Retinal pigment epithelial cell (primary cell): ENCODE data around the gene MICU1.
"Not testable (repeated sequence)": the region's sequence is repeated elsewhere in the genome, so short reads cannot be mapped to it uniquely, and the experiment has no call there.

Experiments
- DNase-seq: peaks from one replicate; pipeline ENCODE4 v3.0.0-alpha.2; 2010; ENCODE audit warnings: low read depth
- H3K4me3 ChIP-seq: 2 replicates; pipeline ENCODE4 v1.5.1; 2011; ENCODE audit warnings: mild to moderate bottlenecking, low read length, control low read depth, moderate library complexity
- CTCF ChIP-seq: conservative IDR thresholded peaks from 2 replicates; pipeline ENCODE4 v1.5.1; 2011; ENCODE audit warnings: low read depth, low read length, control low read depth, inconsistent platforms

Gene MICU1

DNA sequence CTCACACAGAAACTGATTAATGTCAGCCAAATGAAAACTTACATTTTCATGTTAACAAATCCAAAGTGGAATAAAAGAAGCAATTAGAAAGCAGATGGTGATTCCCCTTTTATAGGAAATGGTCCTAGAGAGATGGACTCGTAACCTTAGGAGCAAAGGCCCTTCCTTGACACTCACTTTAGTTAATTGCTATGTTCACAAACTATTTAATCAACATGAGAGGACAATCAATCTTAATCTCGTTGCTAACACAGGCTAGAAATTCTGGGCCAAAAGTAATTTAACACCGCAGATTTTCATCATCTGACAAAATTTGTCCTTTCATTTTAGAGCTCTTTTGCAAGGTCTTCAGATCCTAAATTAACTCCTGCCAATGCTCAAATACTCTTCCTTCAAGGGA lies 207.2 kb downstream of the MICU1 start:
- no peak overlapping the region for H3K4me3 ChIP-seq
- no peak for DNase-seq
- no peak for TF ChIP-seq CTCF

DNA sequence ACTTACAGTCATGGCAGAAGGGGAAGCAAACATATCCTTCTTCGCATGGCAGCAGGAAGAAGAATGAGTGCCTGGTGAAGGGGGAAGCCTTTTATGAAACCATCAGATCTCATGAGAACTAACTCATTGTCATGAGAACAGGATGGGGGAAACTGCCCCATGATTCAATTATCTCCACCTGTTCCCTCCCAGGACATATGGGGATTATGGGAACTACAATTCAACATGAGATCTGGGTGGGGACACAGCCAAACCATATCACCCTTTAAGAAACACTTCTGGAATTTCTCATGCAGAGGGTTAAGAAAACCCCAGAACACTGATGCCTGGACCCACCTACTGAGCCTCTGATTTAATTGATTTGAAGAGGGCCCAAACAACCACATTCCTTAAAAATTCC lies 207.9 kb downstream of the MICU1 start:
- no peak for DNase-seq
- H3K4me3 ChIP-seq = no peak overlapping the region
- TF ChIP-seq CTCF = no peak

DNA sequence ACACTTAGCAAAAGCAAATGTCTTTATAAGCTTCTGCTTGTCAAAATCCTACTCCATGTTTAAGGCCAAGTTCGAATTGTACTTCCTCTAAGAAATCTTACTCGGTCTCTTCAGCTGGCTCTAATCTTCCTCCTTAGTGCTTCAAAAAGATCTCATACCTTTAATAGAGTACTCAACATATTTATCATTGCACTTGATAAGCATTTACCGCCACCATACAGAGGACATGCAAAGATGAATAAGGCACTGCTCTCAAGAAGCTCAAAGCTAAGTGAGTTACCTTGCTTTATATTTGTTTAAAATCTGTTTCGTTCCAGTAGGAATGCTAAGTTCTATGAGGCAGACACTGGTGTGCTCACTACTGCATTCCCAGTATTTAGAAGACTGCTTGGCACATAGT lies 209.2 kb downstream of the MICU1 start:
- no peak for TF ChIP-seq CTCF
- H3K4me3 ChIP-seq = no peak overlapping the region
- DNase-seq = no peak

DNA sequence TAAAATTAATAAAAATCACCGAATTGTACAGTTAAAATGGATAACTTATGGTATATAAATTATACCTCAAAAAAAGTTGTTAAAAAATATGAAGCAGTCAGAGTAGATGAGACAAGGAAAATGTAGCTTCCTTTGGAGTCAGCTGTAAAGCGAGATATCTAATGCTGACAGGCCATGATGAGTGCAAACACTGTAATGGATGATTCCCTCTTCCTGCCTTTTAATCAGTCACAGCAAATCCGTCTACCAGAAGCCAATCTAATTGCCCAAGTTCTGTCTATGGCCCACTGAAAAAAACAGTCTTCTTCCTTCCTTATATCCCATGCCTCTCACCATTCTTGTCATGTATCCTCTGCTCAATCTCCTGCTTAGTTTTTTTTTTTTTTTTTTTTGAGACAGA lies 211.2 kb downstream of the MICU1 start:
- no peak for TF ChIP-seq CTCF
- no peak for DNase-seq
- no peak overlapping the region for H3K4me3 ChIP-seq

DNA sequence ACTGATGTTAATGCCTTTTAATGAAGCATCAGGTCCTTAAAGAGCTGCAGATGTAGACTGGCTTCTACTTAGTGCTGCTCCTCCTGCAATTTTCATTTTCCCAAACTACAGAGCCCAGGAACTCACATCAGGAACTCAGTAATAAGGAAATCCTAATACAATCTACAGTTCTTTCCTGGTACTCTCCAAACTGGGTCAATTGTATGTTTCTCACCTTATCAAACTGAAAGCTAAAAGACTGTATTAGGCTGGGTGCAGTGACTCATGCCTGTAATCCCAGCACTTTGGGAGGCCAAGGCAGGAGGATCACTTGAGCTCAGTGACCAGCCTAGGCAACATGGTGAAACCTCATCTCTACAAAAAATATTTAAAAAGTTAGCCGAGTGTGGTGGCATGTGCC lies 216.7 kb downstream of the MICU1 start:
- H3K4me3 ChIP-seq = no peak overlapping the region
- no peak for DNase-seq
- TF ChIP-seq CTCF = no peak

GRCh38 chr10:72407927-72408600 lies 217.8 kb downstream of the MICU1 start:
- DNase-seq = no peak
- no peak for TF ChIP-seq CTCF

DNA sequence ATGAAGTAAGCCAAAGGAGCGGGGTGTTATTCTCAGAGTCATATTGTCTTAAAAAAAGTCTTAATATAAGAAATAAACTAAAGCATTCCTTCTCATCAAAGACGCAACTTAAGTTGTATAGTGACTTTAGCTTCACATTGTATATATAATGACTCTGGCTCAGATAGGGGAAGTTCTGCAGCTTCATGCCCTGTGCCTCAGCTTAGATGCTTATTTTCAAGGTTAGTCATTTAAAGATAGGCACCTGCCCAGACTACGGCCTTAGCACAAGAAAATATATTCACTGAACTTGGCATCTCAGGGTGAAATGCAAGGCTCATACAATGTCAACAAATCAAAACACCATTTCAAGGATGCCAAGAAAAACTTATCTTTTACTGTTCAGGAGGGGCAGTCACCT lies 218.4 kb downstream of the MICU1 start:
- no peak overlapping the region for H3K4me3 ChIP-seq
- no peak for TF ChIP-seq CTCF
- DNase-seq = no peak

More at GRCh38 chr10:72407927-72408600, 217.8 kb downstream of the MICU1 start:
- H3K4me3 ChIP-seq = no peak overlapping the region

DNA sequence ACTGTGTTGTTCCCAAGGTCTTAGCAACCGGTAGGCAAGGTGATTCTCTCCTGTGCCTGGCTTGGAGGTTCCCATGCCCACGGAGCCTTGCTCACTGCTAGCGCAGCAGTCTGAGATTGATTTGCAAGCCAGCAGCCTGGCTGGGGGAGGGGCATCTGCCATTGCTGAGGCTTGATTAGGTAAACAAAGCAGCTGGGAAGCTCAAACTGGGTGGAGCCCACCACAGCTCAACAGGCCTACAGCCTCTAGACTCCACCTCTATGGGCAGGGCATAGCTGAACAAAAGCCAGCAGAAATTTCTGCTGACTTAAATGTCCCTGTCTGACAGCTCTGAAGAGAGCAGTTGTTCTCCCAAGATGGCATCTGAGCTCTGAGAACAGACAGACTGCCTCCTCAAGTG lies 230.3 kb downstream of the MICU1 start:
- not testable (repeated sequence) for DNase-seq, H3K4me3 ChIP-seq
